Measurements from ENCODE around the gene SERPING1. TPM values are rescaled to one million over a fixed set of nuclear protein-coding genes. Genes with fewer than 3 reads are reported as not detected.

SERPING1 gene
- total and polyA plus RNA-seq, 2 of the 13 experiments (the other 11 are each of a cell fraction or from before 2014, with no cell fraction given): 2.0 to 10.4 TPM

DNA sequence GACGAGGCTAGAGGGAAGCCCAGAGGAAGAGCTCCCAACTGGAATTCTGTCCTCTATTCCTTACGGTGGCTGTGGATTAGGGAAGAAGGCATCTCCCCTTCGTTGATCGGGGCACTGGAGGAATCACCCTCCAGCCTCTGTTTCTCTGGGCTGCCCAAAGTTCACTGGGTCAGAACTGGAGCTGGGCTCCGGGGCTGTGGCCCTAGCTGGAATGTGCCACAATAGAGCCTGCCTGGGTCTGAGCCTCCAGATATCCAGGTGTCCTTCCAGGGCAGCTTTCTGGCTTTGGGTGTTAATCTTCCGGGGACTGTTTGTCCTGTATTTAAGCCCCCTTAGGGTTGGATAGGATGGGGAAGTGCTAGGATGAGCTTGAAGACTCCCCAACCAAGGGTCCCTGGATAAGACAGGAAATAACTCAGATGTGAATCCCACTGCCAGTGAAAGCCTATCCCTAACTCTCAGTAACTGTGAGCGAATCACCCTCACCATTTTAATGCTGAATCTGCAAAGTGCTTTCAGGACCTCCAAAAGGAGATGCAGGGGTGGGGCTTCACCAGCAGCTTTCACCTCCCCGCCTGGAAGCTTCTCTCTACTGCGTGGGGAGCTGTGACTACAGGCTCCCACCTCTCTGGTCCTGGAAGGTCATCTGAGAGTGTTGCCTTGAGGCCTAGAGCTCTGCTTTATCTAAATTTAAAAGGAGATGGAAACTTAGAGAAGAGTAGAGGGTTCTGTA lies 42.7 kb downstream of the SERPING1 start (continued):
- TF ChIP-seq, protein P1, sequence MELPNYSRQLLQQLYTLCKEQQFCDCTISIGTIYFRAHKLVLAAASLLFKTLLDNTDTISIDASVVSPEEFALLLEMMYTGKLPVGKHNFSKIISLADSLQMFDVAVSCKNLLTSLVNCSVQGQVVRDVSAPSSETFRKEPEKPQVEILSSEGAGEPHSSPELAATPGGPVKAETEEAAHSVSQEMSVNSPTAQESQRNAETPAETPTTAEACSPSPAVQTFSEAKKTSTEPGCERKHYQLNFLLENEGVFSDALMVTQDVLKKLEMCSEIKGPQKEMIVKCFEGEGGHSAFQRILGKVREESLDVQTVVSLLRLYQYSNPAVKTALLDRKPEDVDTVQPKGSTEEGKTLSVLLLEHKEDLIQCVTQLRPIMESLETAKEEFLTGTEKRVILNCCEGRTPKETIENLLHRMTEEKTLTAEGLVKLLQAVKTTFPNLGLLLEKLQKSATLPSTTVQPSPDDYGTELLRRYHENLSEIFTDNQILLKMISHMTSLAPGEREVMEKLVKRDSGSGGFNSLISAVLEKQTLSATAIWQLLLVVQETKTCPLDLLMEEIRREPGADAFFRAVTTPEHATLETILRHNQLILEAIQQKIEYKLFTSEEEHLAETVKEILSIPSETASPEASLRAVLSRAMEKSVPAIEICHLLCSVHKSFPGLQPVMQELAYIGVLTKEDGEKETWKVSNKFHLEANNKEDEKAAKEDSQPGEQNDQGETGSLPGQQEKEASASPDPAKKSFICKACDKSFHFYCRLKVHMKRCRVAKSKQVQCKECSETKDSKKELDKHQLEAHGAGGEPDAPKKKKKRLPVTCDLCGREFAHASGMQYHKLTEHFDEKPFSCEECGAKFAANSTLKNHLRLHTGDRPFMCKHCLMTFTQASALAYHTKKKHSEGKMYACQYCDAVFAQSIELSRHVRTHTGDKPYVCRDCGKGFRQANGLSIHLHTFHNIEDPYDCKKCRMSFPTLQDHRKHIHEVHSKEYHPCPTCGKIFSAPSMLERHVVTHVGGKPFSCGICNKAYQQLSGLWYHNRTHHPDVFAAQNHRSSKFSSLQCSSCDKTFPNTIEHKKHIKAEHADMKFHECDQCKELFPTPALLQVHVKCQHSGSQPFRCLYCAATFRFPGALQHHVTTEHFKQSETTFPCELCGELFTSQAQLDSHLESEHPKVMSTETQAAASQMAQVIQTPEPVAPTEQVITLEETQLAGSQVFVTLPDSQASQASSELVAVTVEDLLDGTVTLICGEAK (IDR thresholded peaks at IDR 0.05): no peak
- TF ChIP-seq, protein P1 (CRISPR knock-in tag; IDR thresholded peaks at IDR 0.05): peak; percentile 3; the same call in 1 of the 2 replicates
- no peak for TF ChIP-seq ZNF720 (CRISPR knock-in tag; IDR thresholded peaks at IDR 0.05)
- TF ChIP-seq KDM4B (CRISPR knock-in tag; IDR thresholded peaks at IDR 0.05): no peak
- TF ChIP-seq HNRNPLL (IDR thresholded peaks at IDR 0.05; ENCODE audit: low read depth, low read length, poor library complexity, severe bottlenecking): no peak
- TF ChIP-seq, protein P2, sequence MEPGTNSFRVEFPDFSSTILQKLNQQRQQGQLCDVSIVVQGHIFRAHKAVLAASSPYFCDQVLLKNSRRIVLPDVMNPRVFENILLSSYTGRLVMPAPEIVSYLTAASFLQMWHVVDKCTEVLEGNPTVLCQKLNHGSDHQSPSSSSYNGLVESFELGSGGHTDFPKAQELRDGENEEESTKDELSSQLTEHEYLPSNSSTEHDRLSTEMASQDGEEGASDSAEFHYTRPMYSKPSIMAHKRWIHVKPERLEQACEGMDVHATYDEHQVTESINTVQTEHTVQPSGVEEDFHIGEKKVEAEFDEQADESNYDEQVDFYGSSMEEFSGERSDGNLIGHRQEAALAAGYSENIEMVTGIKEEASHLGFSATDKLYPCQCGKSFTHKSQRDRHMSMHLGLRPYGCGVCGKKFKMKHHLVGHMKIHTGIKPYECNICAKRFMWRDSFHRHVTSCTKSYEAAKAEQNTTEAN (CRISPR knock-in tag; conservative IDR thresholded peaks at IDR 0.05): no peak
- TF ChIP-seq SP2 (CRISPR knock-in tag; IDR thresholded peaks at IDR 0.05): 0 out of 2 replicates have a peak, but pooled peaks have one; percentile 17
- no peak for TF ChIP-seq SIX4 (CRISPR knock-in tag; IDR thresholded peaks at IDR 0.05)
- no peak for TF ChIP-seq TCF7L2 (IDR thresholded peaks at IDR 0.05; ENCODE audit: low read depth, low read length)
- TF ChIP-seq, protein P3, sequence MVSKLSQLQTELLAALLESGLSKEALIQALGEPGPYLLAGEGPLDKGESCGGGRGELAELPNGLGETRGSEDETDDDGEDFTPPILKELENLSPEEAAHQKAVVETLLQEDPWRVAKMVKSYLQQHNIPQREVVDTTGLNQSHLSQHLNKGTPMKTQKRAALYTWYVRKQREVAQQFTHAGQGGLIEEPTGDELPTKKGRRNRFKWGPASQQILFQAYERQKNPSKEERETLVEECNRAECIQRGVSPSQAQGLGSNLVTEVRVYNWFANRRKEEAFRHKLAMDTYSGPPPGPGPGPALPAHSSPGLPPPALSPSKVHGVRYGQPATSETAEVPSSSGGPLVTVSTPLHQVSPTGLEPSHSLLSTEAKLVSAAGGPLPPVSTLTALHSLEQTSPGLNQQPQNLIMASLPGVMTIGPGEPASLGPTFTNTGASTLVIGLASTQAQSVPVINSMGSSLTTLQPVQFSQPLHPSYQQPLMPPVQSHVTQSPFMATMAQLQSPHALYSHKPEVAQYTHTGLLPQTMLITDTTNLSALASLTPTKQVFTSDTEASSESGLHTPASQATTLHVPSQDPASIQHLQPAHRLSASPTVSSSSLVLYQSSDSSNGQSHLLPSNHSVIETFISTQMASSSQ (IDR thresholded peaks at IDR 0.05; ENCODE audit: low read depth): no peak
- TF ChIP-seq, protein P3 (CRISPR knock-in tag; IDR thresholded peaks at IDR 0.05; ENCODE audit: borderline replicate concordance): no peak; the same call in 1 of the 2 replicates
